ENCODE results near the gene EPHA2. TPM values are rescaled to one million over a fixed set of nuclear protein-coding genes. Genes with fewer than 3 reads are reported as not detected.

EPHA2 gene
- polyA plus RNA-seq, 2 of the 4 experiments (the other 2 are of a cell fraction) = 59.3 to 93.2 TPM

DNA sequence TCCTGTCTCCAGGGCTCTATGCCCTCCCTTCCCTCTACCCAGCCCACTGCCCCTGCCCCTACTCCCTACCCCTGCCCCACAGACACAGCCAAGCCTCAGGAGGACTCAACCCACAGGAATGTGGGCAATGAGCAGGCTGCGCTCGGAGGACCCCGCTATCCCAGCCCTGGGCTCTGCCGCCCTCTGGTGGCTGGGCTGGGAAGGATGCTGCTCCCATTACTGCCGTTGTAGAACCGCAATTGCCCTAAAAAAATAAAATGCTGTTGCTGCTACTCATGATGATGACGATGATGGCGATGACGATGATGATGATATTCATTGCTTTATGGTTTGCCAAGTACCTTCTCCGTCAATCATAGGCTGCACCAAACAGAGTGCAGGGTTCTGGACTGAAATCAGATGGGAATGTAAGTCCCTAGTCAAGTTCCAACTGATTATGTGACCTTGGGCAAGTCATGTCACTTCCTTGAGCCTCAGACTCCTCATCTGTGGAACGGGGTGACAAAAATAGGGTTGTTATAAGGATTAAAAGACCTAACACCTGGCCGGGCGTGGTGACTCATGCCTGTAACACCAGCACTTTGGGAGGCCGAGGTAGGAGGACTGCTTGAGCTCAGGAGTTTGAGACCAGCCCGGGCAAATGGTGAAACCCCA is 32.0 kb upstream of the EPHA2 start (continued):
- TF ChIP-seq, protein P1, sequence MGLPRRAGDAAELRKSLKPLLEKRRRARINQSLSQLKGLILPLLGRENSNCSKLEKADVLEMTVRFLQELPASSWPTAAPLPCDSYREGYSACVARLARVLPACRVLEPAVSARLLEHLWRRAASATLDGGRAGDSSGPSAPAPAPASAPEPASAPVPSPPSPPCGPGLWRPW (IDR thresholded peaks at IDR 0.05) = no peak
- TF ChIP-seq ZSCAN20 (CRISPR knock-in tag; IDR thresholded peaks at IDR 0.05) (no peak), NR3C1 (IDR thresholded peaks at IDR 0.05) (no peak), HOXB13 (CRISPR knock-in tag; IDR thresholded peaks at IDR 0.05; ENCODE audit: low read depth) (no peak), ZC3H11A (IDR thresholded peaks at IDR 0.05) (no peak), RNF2 (IDR thresholded peaks at IDR 0.05; ENCODE audit: borderline replicate concordance, low read depth) (no peak), FOSL2 (IDR thresholded peaks at IDR 0.05) (no peak), FOSL2 (CRISPR knock-in tag; IDR thresholded peaks at IDR 0.05) (peak; percentile 26; the same call in 1 of the 2 replicates), BHLHE40 (IDR thresholded peaks at IDR 0.05; ENCODE audit: low read depth, low read length) (no peak), POLR2A (IDR thresholded peaks at IDR 0.05; ENCODE audit: low read length) (no peak), CHD4 (IDR thresholded peaks at IDR 0.05; ENCODE audit: borderline replicate concordance) (no peak), ESRRA (IDR thresholded peaks at IDR 0.05; ENCODE audit: borderline replicate concordance, low read length) (no peak), RAD21 (conservative IDR thresholded peaks at IDR 0.05 in 1 of 2, IDR thresholded peaks at IDR 0.05 in 1 of 2) (peak; percentile 99), RFX5 (IDR thresholded peaks at IDR 0.05) (no peak)
- TF ChIP-seq, protein P2, sequence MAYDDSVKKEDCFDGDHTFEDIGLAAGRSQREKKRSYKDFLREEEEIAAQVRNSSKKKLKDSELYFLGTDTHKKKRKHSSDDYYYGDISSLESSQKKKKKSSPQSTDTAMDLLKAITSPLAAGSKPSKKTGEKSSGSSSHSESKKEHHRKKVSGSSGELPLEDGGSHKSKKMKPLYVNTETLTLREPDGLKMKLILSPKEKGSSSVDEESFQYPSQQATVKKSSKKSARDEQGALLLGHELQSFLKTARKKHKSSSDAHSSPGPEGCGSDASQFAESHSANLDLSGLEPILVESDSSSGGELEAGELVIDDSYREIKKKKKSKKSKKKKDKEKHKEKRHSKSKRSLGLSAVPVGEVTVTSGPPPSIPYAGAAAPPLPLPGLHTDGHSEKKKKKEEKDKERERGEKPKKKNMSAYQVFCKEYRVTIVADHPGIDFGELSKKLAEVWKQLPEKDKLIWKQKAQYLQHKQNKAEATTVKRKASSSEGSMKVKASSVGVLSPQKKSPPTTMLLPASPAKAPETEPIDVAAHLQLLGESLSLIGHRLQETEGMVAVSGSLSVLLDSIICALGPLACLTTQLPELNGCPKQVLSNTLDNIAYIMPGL (CRISPR knock-in tag; IDR thresholded peaks at IDR 0.05; ENCODE audit: borderline replicate concordance) = no peak
- TF ChIP-seq, protein P3, sequence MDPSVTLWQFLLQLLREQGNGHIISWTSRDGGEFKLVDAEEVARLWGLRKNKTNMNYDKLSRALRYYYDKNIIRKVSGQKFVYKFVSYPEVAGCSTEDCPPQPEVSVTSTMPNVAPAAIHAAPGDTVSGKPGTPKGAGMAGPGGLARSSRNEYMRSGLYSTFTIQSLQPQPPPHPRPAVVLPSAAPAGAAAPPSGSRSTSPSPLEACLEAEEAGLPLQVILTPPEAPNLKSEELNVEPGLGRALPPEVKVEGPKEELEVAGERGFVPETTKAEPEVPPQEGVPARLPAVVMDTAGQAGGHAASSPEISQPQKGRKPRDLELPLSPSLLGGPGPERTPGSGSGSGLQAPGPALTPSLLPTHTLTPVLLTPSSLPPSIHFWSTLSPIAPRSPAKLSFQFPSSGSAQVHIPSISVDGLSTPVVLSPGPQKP (IDR thresholded peaks at IDR 0.05; ENCODE audit: low read depth, low read length) = no peak

DNA sequence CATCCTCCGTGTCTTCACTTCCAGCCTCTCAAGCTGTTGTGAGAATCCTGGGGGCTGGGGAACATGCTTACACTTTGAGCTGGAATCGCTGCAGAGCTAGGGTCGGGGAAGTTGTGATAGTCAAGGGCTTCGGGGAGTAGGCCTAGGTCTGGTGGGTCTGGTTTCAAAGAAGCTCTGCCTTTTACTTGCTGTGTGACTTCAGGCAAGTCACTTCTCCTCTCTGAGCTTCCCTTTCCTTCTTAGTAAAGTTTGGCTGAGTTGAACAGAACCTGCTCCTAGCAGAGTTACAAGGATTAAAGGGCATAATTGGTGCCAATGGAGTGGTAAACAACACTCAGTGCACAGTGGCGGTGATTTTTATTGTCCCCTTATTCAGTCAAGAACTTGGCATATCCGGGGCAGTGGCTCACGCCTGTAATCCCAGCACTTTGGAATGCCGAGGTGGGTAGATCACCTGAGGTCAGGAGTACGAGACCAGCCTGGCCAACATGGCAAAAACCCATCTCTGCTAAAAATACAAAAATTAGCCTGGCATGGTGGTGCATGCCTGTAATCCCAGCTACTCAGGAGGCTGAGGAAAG is 30.9 kb upstream of the EPHA2 start:
- FAIRE-seq = no peak
- POLR2A ChIA-PET = no interaction called here

More for the DNA sequence above, 30.9 kb upstream of the EPHA2 start:
- peaks cover 79% of the 10 kb centered on the region for H3K4me1 ChIP-seq
- CTCF ChIA-PET = interaction anchor here (0.6 to 14.7 kb wide), 21 partner anchors 11 to 120 kb away, joined by 3 to 318 read pairs (median 5); partner anchors contain the start of genes EPHA2 and FAM131C
- DNase-seq (ENCODE audit: low read depth in 1 of 2, low spot score in 1 of 2) (no peak), ATAC-seq (no peak)
- WGBS (ENCODE audit: missing lambda C conversion rate) = 83% methylated on average over 7 of the region's 9 CpGs
- H3K4me3 ChIP-seq = no peak overlapping the region
- H3K4me2 ChIP-seq = no peak overlapping the region
- TF ChIP-seq ZFP36 (IDR thresholded peaks at IDR 0.05; ENCODE audit: borderline replicate concordance, partially characterized antibody) = peak; percentile 40
- no peak for TF ChIP-seq CBX2 (IDR thresholded peaks at IDR 0.05; ENCODE audit: borderline replicate concordance, low read depth)
- TF ChIP-seq, protein P4, sequence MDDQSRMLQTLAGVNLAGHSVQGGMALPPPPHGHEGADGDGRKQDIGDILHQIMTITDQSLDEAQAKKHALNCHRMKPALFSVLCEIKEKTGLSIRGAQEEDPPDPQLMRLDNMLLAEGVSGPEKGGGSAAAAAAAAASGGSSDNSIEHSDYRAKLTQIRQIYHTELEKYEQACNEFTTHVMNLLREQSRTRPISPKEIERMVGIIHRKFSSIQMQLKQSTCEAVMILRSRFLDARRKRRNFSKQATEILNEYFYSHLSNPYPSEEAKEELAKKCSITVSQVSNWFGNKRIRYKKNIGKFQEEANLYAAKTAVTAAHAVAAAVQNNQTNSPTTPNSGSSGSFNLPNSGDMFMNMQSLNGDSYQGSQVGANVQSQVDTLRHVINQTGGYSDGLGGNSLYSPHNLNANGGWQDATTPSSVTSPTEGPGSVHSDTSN (IDR thresholded peaks at IDR 0.05) = no peak
- H3K9me3 ChIP-seq = no peaks in the 10 kb centered on the region
- peak overlapping the region; percentile 93 to 95 for H3K27ac ChIP-seq

All from A549 (cell line).